CD4-positive, alpha-beta T cell treated with Interleukin-4 for 1 hour (primary cell): ENCODE measurements around the gene STXBP4.
"Not testable (repeated sequence)": the region's sequence is repeated elsewhere in the genome, so short reads cannot be mapped to it uniquely, and the experiment has no call there.

Experiments
- DNase-seq, 2 donors: peaks; one replicate each; pipeline ENCODE4 v3.0.0-alpha.2; 2020 to 2022

The STXBP4 gene

DNA sequence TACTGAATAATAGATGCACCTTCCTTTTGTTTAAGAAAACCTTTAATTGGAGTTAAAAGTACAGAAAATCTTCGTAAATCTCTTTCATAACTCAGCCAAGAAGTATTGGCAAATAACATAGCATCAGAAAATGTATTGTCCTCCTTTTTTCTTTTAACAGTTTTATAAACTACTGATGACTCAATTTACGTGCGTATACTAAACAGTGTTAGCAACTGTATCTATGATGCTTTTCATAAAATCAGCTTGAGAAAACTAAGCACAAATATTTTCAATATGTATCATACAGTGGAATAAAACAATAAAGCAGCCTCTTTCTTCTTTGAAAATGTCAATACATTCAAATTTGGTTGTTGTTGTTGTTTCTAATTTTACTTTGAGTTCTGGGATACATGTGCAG lies 88.6 kb downstream of the STXBP4 start:
- DNase-seq: no peak

DNA sequence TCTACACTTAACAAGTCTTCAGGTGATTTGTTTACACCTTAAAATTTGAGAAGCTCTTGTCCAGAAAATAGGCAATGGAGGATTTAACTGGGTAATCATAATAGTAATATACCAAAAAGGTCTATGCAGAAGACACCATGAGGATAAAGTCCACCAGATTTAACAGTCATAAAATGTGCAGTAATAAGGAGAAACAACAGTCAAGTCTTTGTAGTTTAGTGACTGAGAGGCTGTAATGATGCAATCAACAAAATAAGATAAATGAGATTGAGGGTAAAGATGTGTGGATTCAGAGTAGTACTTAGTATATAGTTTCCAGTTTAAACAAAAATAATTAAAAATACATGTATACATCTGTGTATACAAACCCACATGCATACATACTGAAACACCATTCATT lies 91.2 kb downstream of the STXBP4 start:
- DNase-seq: no peak

DNA sequence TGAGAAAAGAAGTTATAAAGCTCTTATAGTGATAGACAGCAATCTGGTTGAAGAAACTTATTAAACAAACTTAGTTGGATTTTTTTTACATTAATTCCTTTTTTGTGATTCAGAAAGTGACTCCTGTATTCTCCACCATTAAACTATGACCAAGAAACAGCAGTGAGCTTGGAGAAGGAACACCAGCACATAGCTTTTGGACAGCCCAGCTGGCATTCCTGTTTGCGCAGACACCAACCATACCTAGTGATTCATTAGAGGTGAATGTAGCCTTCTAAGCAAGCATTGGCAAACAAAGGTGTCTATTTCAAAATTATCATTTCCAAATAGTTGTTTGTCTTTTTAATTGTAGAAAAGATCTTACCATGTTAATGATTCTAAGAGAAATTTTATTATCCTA lies 94.4 kb downstream of the STXBP4 start:
- DNase-seq: no peak

DNA sequence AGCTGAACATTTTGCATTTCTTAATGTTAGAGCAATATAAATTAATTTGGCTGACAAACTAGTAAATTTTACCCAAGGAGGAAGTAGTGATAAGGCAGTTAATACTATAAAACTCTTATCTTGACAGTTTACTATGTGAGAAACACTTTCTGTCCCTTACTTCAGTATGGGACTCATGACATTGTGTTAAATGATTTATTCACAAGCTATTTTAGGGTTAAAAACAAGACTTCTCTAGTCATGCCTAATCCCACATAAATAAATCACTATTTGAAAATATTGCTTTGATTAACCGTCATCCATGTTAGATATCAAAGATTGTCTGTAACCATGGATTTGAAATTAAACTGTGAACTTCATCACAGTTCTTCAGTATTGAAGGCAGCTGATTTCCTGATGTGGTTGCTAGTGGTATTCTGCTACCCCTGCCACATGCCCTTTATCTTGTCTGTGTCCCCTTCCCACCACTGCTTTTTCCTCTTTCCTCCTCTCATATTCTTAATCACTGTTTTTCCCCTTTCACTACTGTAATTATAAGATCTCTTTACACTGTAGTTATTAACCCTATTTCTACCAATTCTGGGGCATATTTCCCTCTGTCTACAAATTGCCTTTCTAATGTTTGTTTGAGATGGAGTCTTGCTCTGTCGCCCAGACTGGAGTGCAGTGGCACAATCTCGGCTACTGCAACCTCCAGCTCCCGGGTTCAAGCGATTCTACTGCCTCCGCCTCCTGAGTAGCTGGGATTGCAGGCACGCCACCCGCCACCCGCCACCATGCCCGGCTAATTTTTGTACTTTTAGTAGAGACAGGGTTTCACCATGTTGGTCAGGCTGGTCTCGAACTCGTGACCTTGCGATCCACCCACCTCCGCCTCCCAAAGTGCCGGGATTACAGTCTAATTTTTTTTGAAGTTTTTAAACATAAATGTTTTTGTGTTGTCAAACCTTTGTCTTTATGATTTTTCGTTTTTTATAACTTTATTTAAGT lies 95.6 kb downstream of the STXBP4 start:
- DNase-seq: peak in 1 of 2 donors; percentile 20

DNA sequence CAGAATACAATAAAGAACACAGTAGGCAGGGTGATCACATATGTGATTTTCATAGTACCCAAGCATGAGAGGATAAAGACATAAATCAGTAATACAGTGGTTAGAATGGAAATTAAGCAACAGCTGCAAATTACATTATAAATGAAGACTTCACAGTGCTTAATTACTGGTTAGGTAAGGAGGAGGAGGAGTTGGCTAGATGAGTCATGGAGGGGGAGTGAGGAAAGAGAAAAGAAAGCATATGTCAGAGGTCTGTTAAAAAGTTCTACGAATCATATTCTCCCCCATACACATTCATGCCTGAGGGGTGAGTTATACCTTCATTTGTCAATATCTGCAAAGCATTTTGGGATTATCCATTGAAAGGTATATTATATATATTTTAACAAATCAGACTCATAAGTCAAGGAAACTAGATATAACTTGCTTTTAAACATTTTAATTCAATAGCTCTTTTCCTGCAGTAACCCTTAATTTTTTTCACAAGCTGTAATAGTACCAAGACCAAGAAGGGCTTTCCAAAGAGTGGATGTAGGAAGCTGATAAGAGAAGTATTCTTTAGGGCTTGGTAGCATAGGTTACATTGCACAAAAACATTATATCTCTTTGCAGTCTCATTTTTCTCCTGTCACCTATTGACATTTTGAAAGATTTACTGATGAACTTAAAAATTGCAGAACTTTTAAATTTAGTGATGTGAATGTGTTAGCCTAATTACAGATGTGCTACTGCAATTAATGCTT lies 99.3 kb downstream of the STXBP4 start:
- no peak for DNase-seq

DNA sequence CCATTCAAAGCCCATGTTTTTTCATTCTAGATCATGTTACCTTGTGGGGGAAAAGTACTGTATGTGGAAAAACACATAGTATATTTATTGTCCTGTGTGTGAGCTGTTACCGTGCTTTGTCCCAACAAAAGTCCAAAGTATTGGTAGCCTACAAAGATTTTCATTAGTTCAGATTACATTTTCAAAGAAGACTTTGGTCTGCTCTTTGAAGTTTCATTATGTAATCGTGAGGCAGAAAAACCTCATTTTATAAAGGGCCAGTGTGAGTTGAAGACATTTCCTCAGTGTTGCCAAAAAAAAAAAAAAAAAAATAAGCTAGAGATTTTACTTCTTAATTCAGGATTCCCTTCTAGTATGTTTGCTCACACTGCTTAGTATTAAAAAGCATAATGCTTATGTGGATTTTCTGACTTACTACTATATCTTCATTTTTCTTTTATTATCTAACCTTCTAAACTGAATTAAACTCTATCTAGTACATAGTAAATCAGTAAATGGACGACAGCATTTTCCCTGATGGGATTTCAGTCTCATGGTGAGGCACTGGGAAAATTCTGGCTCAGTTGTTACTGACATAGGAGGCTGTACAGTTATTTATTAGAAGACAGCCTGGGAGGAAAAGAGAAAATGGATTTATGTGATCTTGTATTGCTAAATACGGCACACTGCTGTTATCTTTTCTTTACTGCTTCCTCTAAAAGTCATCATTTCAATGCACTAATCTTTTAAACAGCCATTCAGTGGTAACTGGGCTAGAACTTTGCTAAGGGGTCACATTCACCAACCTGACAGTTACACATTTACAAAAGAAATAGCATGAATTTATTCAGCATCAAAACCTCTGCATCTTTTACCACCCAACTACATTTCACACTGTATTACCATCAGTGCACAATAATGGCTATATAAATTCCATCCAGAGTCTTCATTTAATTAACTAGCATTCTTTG lies 100.6 kb downstream of the STXBP4 start:
- DNase-seq: no peak

DNA sequence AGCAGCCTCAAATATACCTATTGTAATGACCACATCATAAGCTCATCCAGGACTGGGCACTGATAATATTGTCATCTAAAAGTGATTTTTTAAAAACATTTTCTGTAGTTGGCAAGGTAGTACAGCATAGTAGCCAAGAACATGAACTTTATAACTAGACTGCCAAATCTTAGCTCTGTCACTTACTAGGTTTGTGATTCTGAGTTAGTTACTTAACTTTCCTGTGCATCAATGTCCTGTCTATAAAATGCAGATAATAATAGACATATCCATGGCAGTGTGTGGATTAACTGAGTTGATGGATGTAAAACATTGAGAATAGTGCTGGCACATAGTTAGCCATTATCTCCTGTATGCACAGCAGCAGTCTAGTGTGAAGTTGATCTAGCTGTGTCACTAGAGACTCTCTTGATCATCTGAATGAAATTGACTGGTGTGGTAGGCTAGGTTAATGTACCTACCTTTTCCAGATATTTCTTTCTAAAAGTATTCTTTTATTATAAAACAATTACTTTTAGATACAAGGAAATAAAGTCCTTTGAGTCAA lies 101.5 kb downstream of the STXBP4 start:
- DNase-seq: no peak

DNA sequence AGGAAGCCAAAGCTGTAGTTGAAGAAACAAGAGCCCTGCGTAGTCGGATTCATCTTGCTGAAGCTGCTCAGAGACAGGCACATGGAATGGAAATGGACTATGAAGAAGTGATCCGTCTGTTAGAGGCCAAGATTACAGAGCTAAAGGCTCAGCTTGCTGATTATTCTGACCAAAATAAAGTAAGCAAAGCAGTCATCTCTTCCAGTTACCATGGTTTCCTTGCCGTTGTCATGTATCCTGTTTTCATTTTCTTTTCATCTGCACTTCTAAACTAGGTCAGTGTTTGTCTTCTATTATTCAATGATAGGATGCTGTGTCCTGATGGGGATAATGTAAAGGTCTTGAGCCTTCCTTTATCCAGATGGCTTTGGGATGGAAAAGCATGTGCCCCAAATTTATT lies 104.3 kb downstream of the STXBP4 start:
- peak in 1 of 2 donors; percentile 74 for DNase-seq

DNA sequence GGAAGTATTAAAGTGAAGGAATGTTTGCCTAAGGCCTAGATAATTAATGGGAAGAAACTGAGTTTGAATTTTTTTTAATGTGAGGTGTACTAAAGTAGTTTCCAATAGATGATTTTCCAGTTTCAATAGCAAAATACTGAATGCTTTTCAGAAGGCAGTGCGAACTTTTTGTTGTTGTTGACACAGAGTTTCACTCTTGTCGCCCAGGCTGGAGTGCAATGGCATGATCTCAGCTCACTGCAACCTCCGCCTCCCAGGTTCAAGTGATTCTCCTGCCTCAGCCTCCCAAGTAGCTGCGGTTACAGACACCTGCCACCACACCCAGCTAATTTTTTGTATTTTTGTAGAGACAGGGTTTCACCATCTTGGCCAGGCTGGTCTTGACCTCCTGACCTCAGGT lies 104.9 kb downstream of the STXBP4 start:
- not testable (repeated sequence) for DNase-seq

DNA sequence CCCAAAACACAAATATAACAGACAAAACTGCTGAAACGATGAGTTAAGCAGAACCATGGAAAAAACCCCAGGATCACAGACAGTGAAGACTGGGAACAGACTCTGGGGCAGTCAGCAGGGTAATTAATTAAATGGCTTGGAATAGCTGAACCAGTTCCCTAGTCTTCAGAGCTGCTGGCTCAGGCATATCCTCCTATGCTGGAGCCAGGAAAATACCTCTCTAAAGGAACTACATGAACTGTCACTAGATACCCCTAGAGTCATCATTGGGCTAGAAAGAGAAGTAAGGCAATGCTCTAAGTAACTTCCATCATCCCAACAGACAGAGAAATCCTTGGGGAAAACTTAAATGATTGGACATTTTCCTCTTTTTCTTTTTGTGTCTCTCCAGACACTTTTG lies 113.0 kb downstream of the STXBP4 start:
- DNase-seq: no peak

DNA sequence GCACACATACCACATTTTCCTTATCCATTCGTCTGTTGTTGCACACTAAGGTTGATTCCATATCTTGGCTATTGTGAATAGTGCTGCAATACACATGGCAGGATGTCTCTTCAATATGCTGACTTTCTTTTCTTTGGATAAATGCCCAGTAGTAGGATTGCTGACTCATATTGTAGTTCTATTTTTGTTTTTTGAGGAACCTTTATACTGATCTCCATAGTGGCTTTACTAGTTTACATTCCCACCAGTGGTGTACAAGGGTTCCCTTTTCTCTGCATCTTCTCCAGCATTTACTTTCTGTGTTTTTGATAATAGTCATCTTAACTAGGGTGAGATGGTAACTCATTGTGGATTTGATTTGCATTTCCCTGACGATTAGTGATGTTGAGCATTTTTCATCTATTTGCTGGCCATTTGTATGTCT lies 118.1 kb downstream of the STXBP4 start:
- DNase-seq: no peak

DNA sequence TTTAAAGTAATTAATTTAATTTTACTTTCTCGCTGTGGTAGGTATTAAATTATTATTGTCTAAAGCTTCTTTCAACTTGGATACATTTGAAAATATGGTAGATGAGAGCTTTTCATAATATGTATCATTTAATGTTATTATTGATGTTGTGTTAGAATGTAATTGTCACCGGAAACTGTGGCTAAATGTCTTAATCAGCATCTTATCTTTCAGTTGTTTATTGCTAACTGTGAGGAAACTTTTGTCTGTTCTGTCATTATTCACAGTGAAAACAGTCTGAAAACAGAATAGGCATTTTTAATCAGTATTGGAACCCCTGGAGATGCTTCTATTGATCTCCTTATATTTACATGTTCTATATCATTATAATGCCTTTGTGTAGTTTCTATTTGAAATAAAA lies 120.7 kb downstream of the STXBP4 start:
- DNase-seq: peak in 1 of 2 donors; percentile 41

DNA sequence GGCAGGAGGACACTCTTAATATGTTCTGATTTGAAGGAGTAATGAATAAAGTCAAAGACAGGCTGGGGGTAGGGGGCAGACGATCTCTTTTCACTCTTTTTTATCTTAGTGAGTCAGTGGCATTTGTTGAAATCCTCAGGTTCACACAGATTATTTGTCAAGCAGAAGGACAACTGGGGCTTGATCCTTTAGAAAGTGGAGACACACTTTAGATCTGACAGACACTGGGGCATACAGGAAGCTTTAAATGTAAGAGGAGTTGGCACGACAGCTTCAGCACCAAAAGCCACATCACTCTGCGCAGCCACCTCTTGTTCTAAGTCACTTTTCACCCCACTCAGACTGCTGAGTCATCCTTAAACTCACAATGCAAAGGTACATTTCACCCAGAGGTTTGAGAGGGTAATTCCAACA lies 121.5 kb downstream of the STXBP4 start:
- DNase-seq: peak; percentile 33 to 64

DNA sequence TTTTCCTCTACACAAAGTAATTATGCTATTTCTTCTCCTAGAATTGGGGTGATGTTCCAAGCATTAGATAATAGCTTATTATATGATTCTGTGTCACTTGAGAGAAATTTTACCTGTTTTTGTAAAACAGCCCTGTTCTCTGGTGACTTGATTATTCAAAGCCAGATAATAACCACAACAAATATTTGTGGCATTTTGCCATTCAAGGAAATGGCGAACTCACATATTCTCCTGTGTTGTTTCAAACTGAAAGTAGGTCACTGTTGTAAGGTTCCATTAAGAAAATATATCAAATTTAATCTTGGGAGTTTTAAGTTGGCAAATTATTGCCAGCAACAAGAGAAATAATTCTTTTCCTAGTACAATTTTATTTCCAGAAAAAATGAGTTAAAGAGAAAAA lies 124.8 kb downstream of the STXBP4 start:
- peak in 1 of 2 donors; percentile 41 for DNase-seq

DNA sequence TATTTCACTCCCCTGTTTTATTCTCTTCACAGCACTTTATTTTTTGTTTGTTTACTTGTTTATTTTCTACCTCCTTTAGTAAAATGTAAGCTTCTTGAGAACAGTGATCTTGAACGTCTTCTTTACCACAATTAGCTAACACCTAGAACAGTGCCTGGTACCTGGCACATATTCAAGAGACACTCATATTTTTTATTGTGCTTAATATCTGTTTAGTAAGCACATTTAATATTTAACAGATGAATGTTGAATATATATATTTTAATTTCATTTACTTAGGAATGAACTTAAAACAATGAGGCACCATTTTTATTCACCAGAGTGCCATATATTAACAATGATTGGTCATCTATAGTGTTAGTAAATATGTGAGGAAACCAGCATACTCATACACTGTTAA lies 130.2 kb downstream of the STXBP4 start:
- no peak for DNase-seq

DNA sequence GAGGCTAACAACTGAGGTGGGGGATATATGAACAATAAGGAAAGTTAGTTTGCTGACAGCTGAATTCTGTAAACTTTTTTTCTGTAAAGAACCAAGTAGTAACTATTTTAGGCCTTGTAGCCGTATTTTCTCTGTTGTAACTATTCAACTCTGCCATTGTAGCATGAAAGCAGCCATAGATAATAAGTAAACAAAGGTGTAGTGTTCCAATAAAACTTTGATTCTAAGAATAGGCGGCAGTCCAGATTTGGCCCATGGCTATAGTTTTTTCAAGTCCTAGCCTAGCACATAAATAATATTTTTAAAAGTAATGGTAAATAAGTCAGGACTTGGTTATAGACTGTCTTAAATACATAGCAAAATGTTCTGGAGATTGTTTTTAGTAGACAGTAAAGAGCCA lies 142.0 kb downstream of the STXBP4 start:
- DNase-seq: no peak

DNA sequence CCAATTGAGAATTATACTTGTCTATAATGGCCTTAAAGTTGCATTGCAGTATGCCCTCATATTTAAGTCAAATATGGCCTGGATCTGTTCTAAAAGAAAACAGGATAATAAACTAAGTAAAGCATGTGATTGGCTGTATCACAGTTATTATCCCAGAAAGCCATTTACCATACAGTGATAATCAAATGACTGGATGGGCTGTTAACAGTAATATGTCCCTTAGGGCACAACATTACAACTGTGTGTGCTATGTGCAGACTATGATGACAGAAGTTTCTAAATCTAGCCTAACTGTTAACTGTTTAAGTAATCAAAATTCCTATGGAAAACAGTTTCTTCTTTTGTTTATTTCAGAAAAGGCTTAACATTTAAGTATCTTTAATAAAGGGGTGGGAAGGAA lies 145.7 kb downstream of the STXBP4 start:
- DNase-seq: no peak

DNA sequence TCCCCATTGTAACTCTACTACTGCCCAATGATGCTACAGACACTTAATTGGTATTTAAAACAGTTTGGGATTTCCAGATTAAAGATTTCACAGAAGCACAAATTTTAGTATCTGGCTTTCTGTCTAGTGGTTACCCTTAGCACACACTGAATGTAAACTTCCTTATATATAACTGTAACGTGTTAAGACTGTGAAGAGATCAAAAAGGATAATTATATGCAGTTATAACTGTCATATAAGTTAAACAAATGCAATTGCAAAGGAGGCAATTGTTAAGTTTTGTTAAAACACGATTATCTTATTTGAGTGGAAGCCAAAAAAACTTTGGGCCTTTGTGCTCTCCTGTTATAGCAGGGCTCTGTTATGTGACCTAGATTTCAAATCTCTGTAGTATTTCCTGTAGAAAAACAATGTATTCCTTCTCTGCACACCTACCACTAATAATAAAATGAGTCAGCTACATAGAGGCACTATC lies 147.9 kb downstream of the STXBP4 start:
- DNase-seq: peak in 1 of 2 donors; percentile 33

DNA sequence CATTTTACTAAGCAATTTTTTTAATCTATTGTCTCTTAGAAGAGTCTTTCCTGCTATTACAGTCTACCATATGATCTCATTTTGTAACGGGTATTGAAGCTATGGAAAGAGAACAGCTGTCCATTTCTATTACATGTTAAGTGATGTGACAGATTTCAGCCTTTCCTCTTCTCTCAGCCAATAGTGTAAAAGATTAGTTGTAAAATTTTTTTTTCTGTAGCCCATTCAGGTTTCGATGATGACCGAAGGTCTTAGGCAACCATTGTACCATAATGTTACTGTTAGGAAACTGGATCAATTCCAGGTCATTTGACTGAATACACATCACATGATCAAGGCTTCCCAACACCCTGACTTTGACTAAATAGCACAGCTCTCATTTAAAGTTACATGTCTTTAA lies 148.6 kb downstream of the STXBP4 start:
- no peak for DNase-seq

DNA sequence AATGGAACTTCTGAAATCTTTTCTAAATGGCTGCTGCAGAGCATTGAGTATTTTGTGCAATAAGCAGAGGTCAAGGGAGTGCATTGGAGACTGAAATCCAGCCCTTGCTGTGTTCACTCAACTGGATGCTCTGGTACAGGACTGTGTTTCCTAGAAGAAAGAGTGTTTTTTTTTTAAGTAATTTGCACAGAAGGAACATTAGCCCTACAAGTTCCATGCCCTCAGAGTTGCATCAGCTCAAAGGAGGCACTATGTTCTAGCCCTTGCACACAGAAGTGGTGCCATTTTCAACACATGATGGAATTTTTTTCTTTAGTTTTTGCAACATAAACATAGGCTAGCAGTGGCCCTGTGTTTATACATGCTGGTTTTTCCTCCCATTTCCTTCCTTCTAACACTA lies 152.1 kb downstream of the STXBP4 start:
- no peak for DNase-seq

DNA sequence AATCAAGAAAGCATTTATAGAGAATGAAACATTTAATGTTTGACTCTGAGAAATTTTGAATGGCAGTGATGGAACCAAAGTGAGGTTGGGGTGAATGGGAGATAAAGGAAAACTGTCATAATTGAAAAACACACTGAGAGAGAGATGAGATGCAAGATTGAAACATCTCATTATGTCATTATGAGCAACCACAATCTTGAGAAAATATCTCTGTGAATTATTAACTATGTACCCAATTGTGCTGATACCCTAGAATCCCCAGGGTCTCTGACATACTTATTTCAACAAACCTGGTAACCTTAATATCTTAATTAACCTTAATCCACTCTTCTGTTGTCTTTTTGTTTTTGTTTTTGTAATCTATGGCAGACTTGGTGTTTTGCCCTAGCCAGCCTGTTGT lies 152.7 kb downstream of the STXBP4 start:
- DNase-seq: no peak

DNA sequence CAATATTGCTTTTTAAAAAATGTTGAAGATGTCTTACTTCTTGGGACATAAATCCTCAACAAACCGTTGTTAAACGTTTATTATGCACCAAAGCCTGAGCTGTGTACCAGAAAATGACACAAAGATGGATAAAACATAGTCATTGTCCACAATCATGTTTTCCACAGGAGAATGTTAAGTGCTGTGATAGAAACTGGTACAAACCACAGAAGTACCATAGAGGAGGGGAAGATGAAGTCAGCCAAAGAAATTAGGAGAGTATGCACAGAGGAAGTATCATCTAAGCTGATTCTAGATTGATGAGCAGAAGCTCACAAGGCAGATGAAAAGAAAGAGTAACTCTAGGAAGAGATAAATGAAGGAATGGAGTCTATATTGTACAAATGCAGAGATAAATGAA lies 153.5 kb downstream of the STXBP4 start:
- DNase-seq: no peak
